Upper lobe of left lung (tissue), 4 donors: ENCODE results near the gene USP17L12.
"Not testable (repeated sequence)": the region's sequence is repeated elsewhere in the genome, so short reads cannot be mapped to it uniquely, and the experiment has no call there.

Experiments used
- CTCF ChIP-seq, 6 experiments: fragments of 450-650 bp in 4 of 6; fragments of 200-600 bp in 2 of 6; sonication (generic) in 2 of 6; IDR thresholded peaks; one replicate each; pipeline ENCODE4 v1.5.1; 2016 to 2019; ENCODE audit warnings: antibody characterized with exemption in 6 of 6
- EP300 ChIP-seq, 4 donors: sonication (generic); formaldehyde crosslinking; IDR thresholded peaks; one replicate each; pipeline ENCODE4 v1.5.1; 2017; ENCODE audit warnings: antibody characterized with exemption in 4 of 4, control low read depth in 2 of 4

DNA sequence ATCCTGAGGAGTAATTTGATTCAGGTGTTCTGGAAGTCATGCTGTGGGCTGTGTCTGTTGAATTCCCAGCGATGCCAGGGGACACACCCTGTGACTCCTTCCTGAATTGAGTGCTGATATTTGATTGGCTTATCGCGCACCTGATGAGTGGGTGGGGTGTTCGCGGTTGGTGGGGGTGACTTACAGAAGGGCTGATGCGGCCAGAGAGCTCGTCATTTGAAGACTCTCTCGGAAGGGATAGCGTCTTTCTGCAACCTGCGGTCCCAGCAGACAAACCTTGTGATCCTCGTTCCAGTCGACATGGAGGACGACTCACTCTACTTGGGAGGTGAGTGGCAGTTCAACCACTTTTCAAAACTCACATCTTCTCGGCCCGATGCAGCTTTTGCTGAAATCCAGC lies 14.1 kb downstream of the USP17L12 start, which contains the start of gene USP17L15:
- not testable (repeated sequence) for TF ChIP-seq CTCF, EP300 (IDR thresholded peaks at IDR 0.05)
